Glomerular endothelial cell (primary cell): ENCODE results near the gene PSME2. TPM values are rescaled to one million over a fixed set of nuclear protein-coding genes. Genes with fewer than 3 reads are reported as not detected.
A peak's percentile ranks its signal among the peaks of the same experiment; 100 is the strongest.
"Not testable (repeated sequence)": the region's sequence is repeated elsewhere in the genome, so short reads cannot be mapped to it uniquely, and the experiment has no call there.

ENCODE experiments used
- DNase-seq: peaks from one replicate; pipeline ENCODE4 v3.0.0-alpha.2; 2011; ENCODE audit warnings: low read depth, low spot score; ENCODE audit errors: extremely low read depth
- total RNA-seq: library from RNA; depleted of rRNA; stranded (reverse); fragments of >200 nt; gene quantifications from 2 replicates; pipeline ENCODE4 v1.2.3, GENCODE V29; 2015

PSME2 gene
- total RNA-seq, 1 donor from 2014 or later, result 165 TPM

GRCh38 chr14:24115422-24116127 lies 30.8 kb downstream of the PSME2 start:
- DNase-seq, result no peak

GRCh38 chr14:24114532-24115421 lies 31.6 kb downstream of the PSME2 start, which contains the start of the genes DCAF11 and NRL:
TSS of gene DCAF11 (plus strand) at chr14:24114777. CDS start at chr14:24115595, 818 bp downstream.
TSS of gene NRL (minus strand) at chr14:24114949. CDS start at chr14:24082848, 32,101 bp downstream.
- peak; percentile 96 for DNase-seq

GRCh38 chr14:24113801-24114531 lies 32.4 kb downstream of the PSME2 start:
- DNase-seq, result peak; percentile 47

- no peak for DNase-seq
These were observed 33.0 kb downstream of the PSME2 start for GRCh38 chr14:24113379-24113800.

GRCh38 chr14:24110523-24110922 lies 35.9 kb downstream of the PSME2 start:
- DNase-seq, result no peak

DNA sequence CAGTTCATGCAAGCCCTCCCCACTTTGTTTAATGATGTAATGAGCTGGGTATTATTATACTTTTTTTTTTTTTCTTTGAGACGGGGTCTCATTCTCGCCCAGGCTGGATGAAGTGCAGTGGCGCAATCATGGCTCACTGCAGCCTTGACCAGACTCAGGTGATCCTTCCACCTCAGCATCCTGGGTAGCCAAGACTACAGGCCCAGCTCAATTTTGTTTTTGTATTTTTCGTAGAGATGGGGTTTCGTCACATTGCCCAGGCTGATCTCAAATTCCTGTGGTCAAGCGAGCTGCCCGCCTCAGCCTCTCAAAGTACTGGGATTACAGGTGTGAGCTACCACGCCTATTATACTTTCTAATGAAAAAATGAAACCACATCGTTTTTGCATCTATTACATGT lies 36.4 kb downstream of the PSME2 start:
- DNase-seq, result no peak

GRCh38 chr14:24108336-24108874 lies 38.0 kb downstream of the PSME2 start:
- no peak for DNase-seq

- no peak for DNase-seq
These were observed 39.6 kb downstream of the PSME2 start for GRCh38 chr14:24106672-24107271.

DNA sequence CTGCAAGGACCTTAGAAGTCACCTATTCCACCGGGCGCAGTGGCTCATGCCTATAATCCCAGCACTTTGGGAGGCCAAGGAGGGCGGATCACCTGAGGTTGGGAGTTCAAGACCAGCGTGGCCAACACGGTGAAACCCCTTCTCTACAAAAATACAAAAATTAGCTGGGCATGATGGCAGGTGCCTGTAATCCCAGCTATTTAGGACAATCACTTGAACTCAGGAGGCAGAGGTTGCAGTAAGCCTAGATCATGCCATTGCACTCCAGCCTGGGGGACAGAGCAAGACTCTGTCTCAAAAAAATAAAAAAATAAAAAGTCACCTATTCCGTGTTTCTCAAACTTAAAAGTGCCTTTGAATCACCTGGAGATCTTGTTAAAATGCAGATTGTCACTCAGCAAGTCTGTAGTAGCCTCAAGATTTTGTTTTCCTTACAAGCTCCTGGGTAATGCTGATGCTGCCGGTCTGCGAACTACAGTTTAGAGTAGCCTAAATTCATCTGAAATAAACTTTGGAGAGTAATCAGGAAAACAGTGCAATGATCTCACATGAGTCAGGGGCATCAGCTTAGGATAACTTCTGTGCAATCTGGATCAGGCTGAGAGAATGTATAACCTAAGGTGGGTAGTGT lies 40.7 kb downstream of the PSME2 start:
- DNase-seq, result not testable (repeated sequence)

DNA sequence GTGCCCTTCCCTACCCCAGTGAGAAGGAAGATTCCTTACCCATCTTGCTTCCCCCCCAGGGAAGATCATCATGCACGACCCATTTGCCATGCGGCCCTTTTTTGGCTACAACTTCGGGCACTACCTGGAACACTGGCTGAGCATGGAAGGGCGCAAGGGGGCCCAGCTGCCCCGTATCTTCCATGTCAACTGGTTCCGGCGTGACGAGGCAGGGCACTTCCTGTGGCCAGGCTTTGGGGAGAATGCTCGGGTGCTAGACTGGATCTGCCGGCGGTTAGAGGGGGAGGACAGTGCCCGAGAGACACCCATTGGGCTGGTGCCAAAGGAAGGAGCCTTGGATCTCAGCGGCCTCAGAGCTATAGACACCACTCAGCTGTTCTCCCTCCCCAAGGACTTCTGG lies 43.0 kb downstream of the PSME2 start:
- DNase-seq, result no peak

GRCh38 chr14:24102357-24103048 lies 43.9 kb downstream of the PSME2 start:
- no peak for DNase-seq

GRCh38 chr14:24100982-24101494 lies 45.4 kb downstream of the PSME2 start:
- no peak for DNase-seq

GRCh38 chr14:24100197-24100981 lies 46.0 kb downstream of the PSME2 start:
- no peak for DNase-seq

GRCh38 chr14:24098927-24099813 lies 47.2 kb downstream of the PSME2 start:
- no peak for DNase-seq

- no peak for DNase-seq
These were observed 48.0 kb downstream of the PSME2 start for GRCh38 chr14:24098229-24098926.

DNA sequence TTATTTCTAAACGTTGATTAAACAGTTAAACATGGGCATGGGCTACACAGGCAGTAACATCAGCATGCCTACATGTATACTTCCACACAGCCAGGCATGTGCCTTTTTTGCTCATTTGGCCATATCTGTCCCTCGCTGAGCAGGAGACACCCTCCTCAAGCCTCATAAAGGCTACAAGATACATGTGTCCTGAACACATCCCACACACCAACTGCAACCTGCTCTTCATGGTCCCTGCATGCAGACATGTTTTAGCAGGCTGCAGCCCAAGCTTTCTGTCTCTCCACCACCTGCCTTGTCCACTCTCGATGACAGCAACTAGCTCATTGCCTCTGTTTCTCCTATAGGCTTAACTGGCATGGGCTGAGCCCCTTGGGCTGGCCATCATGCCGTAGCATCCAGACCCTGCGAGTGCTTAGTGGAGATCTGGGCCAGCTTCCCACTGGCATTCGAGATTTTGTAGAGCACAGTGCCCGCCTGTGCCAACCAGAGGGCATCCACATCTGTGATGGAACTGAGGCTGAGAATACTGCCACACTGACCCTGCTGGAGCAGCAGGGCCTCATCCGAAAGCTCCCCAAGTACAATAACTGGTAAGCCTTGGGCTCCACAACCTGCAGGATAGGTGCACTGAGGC lies 49.7 kb downstream of the PSME2 start:
- DNase-seq, result no peak
